NCI-H2227 treated with DMSO at 0.1 percent for 48 hours (cell line): ENCODE measurements around the gene TRO.

ENCODE experiments used
- DNase-seq: peaks from one replicate; lab custom pipeline; 2025; lab: John Stamatoyannopoulos, UW

TRO gene

GRCh38 chrX:54964766-54965497 lies 44.3 kb downstream of the TRO start:
- no peak for DNase-seq

DNA sequence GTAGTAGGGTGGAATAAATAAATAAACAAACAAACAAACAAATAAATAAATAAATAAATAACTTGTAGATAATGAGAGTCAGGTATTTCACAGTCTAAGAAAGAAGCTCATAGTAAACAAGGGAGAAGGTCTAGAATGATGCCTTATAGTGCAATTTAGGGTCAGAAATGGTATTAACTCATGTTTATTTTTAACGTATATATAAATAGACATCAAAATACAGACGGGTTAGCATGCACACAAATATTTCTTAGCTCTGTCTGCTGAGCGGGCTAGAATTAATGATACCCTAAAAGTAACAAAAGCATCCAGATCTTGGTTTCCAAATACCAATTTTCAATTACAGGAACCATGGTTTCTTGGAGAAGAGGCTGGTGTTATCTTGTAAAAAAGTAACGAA lies 56.8 kb downstream of the TRO start:
- DNase-seq, result no peak

GRCh38 chrX:54978448-54978847 lies 57.8 kb downstream of the TRO start:
- no peak for DNase-seq

- no peak for DNase-seq
Observed at GRCh38 chrX:54979432-54979831, 58.8 kb downstream of the TRO start.

DNA sequence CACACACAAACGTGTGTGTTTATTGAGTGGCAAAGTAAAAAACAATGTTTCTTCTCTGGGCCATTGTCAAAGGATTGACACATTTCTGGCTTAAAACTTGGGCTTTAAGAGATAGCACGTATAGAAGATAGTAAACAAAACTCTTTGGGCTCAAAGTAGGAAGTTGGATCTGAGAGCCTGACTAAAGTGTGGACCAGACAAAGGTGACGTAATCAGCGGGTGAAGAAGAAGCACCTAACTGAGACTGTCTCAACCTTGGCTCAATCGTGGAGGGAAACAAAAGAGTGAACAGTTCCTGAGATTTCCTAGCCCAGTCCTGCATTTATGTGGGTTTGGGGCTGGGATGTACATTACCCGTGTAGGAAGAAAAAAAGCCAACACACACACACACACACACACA lies 59.7 kb downstream of the TRO start:
- DNase-seq, result no peak
